ENCODE data around the gene WNK2. TPM values are rescaled to one million over a fixed set of nuclear protein-coding genes. Genes with fewer than 3 reads are reported as not detected.

WNK2 gene
- total RNA-seq, 1 experiment from 2014 or later = 8.9 TPM

- DNase-seq (ENCODE audit: low spot score) = no peak
- in situ Hi-C loops (cut with HindIII; ENCODE audit: low sequenced_read_pairs) = no loop called here
These were observed 25.8 kb downstream of the WNK2 start for GRCh38 chr9:93209576-93210323.

GRCh38 chr9:93210324-93210973 is 26.5 kb downstream of the WNK2 start:
- in situ Hi-C loops (cut with HindIII; ENCODE audit: low sequenced_read_pairs) = no loop called here
- DNase-seq (ENCODE audit: low spot score) = no peak

DNA sequence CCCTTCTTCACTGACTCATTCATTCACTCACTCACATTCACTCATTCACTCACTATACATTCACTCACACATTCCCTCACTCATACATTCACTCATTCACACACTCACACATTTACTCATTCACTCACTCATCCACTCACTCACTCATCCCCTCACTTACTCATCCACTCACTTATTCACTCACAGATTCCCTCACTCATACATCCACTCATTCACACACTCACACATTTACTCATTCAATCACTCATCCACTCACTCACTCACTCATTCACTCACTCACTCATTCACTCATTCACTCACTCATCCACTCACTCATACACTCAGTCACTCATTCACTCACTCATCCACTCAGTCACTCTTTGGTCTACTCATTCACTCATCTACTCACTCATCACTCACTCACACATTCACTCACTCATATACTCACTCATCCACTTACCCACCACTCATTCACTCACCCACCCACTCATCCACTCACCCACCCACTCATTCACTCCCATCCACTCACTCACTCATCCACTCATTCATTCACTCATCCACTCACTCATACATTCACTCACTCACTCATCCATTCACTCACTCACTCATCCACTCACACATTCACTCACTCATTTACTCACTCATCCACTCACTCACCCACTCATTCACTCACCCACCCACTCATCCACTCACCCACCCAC is 27.2 kb downstream of the WNK2 start:
- in situ Hi-C loops (cut with HindIII; ENCODE audit: low sequenced_read_pairs) = no loop called here

DNA sequence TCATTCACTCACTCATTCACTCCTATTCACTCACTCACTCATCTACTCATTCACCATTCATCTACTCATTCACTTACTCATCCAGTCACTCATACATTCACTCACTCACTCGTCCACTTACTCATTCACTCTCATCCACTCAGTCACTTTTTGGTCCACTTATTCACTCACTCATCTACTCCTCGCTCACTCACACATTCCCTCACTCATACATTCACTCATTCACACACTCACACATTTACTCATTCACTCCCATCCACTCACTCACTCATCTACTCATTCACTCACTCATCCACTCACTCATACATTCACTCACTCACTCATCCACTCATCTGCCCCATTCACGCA is 27.7 kb downstream of the WNK2 start:
- DNase-seq (ENCODE audit: low spot score) = no peak
- in situ Hi-C loops (cut with HindIII; ENCODE audit: low sequenced_read_pairs) = no loop called here

More for the DNA sequence above, 27.2 kb downstream of the WNK2 start:
- DNase-seq (ENCODE audit: low spot score) = no peak

GRCh38 chr9:93212409-93212808 is 28.5 kb downstream of the WNK2 start:
- no peak for DNase-seq (ENCODE audit: low spot score)
- in situ Hi-C loops (cut with HindIII; ENCODE audit: low sequenced_read_pairs) = no loop called here

GRCh38 chr9:93216073-93216365 is 32.1 kb downstream of the WNK2 start:
- in situ Hi-C loops (cut with HindIII; ENCODE audit: low sequenced_read_pairs) = no loop called here
- no peak for DNase-seq (ENCODE audit: low spot score)

- in situ Hi-C loops (cut with HindIII; ENCODE audit: low sequenced_read_pairs) = no loop called here
- DNase-seq (ENCODE audit: low spot score) = no peak
These were observed 33.8 kb downstream of the WNK2 start for GRCh38 chr9:93217706-93218105.

DNA sequence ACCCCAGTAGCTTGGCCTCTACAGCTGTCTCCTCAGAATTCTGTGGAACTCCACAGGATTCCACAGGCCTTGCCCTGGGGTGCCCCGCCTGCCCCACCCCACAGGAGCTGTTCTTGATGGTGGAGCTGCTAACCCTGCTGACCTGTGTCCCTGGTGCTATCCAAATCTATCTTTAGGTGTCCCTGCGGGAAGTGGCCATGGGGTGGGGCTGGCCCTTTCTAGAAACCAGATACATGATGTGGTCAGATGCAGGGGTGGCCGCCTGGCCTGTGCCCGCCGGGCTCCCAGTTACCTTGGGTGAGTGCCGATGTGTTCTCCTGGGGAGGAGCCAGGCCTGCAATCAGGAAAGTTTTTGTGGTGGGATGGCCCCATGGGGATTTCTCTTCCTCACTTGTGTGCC is 34.2 kb downstream of the WNK2 start:
- DNase-seq (ENCODE audit: low spot score) = no peak
- in situ Hi-C loops (cut with HindIII; ENCODE audit: low sequenced_read_pairs) = no loop called here

DNA sequence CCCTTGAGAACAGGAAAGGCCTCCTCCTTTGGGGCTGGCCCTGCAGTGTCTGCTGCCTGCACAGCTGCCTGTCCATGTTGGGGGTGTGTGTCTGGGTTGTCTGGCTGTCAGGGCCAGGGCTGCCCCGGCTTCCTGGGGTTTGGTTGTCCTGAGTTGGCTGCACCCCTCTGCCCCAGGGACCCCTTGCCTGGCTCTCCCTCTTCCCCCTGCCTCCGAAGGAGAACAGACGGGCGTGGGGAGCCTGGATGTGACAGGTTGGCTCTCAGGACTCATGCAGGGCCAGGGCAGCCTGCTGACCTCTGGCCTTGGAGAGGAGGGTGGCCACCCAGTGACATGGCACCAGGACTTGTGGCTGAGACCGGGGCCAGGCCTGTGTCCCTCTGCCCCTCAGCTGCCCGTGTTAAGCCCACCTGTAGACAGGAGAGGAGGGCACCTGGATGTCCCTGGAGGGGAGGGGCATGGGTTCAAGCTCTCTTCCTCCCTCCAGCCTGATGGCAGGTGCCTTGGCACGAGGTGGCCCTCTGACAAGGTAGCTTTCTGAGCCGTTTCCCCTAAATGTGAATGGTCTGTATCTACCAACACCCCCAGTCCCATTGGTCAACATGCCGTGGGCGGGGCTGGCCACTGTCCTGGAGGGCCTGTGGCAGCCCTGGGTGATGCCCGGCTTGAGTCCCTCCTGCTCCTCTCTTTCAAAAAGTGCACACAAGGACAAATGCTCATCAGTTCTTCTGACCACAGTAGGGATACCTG is 34.9 kb downstream of the WNK2 start:
- no peak for DNase-seq (ENCODE audit: low spot score)
- in situ Hi-C loops (cut with HindIII; ENCODE audit: low sequenced_read_pairs) = no loop called here

GRCh38 chr9:93219692-93220091 is 35.8 kb downstream of the WNK2 start:
- in situ Hi-C loops (cut with HindIII; ENCODE audit: low sequenced_read_pairs) = no loop called here
- no peak for DNase-seq (ENCODE audit: low spot score)

GRCh38 chr9:93220627-93221026 is 36.7 kb downstream of the WNK2 start:
- no peak for DNase-seq (ENCODE audit: low spot score)
- in situ Hi-C loops (cut with HindIII; ENCODE audit: low sequenced_read_pairs) = no loop called here

- DNase-seq (ENCODE audit: low spot score) = no peak
- in situ Hi-C loops (cut with HindIII; ENCODE audit: low sequenced_read_pairs) = no loop called here
These were observed 37.1 kb downstream of the WNK2 start for GRCh38 chr9:93221044-93221443.

DNA sequence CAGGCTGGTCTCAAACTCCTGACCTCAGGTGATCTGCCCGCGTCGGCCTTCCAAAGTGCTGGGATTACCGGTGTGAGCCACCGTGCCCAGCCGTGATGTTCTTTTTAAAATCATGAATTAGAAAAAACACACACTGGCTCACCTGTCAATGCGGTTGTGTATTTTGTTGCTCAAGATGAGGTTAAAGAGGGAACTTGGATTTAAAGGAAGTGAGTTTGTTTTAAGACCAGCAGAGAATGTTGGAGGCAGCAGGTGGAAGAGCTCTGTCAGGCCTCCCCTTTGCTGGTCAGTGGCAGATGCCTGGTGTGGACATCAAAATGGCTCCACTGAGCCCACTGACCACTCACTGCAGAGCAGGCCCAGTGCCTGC is 38.9 kb downstream of the WNK2 start:
- in situ Hi-C loops (cut with HindIII; ENCODE audit: low sequenced_read_pairs) = no loop called here

GRCh38 chr9:93223260-93224180 is 39.6 kb downstream of the WNK2 start:
- no peak for DNase-seq (ENCODE audit: low spot score)
- in situ Hi-C loops (cut with HindIII; ENCODE audit: low sequenced_read_pairs) = no loop called here

More for the DNA sequence above, 38.9 kb downstream of the WNK2 start:
- DNase-seq (ENCODE audit: low spot score) = no peak

DNA sequence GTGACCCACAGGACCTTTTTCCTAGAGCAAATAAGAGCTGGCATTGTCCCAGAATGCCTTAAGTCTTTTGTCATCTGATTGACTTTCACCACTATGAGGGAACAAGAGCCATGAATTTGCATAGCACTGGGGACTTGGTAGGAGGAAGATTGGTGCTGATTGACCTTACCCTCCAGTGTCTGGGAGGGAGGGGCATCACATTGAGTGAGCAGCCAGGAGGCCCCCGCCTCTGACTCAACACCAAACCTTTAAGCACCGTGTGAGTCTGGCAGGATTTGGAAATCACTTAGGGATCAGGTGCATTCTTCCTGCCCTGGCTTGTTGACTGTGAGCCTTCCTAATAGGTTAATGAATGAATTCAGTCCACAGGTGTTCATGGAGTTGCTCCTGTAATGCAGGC is 40.7 kb downstream of the WNK2 start:
- in situ Hi-C loops (cut with HindIII; ENCODE audit: low sequenced_read_pairs) = no loop called here
- no peak for DNase-seq (ENCODE audit: low spot score)

DNA sequence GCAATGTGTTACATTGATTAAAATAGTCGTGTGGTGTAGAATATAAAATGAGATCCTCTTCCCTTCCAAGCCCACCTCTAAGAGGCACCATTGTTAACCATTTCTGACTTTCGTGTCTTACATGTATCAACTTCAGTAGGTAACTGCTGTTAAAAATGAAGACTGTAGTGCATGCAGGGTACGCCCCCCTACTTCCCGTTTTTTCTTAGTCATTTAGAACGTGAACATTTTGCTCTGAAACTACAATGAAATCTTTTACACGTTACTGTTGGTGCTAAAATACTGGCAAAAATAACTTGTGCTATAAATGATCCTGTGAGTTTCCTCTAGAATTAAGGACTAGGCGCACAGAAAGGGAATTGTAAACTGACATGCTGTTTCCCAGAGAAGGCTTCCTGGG is 41.5 kb downstream of the WNK2 start:
- DNase-seq (ENCODE audit: low spot score) = no peak
- in situ Hi-C loops (cut with HindIII; ENCODE audit: low sequenced_read_pairs) = no loop called here

DNA sequence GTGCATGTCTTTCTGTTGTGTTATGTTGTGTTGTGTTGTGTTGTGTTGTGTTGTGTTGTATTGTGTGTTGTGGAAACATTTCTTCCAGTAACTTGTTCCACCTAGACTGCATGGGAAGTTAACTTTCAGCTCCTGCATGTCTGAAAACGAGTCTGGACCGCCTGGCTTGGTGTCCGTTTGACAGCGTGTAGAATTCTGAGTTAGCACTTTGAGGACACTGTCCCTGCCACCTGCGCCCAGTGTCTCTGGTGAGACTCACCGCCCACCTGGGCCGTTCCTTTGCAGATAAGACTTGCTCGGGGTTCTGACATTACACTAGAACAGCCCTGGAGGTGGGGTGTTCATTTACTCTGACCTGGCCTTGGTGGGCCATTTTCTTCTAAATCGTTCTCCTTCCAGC is 42.0 kb downstream of the WNK2 start:
- in situ Hi-C loops (cut with HindIII; ENCODE audit: low sequenced_read_pairs) = no loop called here

GRCh38 chr9:93226819-93227218 is 42.9 kb downstream of the WNK2 start:
- in situ Hi-C loops (cut with HindIII; ENCODE audit: low sequenced_read_pairs) = no loop called here

More for the DNA sequence above, 42.0 kb downstream of the WNK2 start:
- DNase-seq (ENCODE audit: low spot score) = no peak

DNA sequence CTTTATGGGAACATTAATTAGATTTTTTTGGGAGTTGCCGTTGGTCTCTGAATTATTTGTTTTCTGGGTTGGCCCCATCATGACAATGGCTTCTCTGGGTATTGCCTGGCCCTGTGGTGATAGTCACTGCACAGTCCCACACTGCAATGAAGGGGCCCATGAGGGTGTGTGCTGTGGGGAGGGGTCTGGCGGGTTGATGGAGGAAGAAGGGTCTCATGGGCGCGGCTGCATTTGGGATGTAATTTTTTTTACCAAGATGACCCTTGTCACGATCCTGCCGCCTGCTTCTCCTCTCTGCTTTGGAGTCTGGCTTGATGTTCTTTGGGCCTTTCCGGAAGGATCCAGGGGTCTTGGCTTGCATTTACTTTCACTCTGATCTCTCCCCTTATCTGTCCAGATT is 44.1 kb downstream of the WNK2 start:
- in situ Hi-C loops (cut with HindIII; ENCODE audit: low sequenced_read_pairs) = no loop called here
- DNase-seq (ENCODE audit: low spot score) = no peak

More at GRCh38 chr9:93226819-93227218, 42.9 kb downstream of the WNK2 start:
- DNase-seq (ENCODE audit: low spot score) = no peak

All from G401 (cell line).